UCSD-AML1 (cell line): ENCODE data around the gene PRSS58.

ENCODE experiments used
- DNase-seq: peaks from one replicate; lab custom pipeline; 2025; ENCODE audit not compliant: unreplicated experiment; lab: John Stamatoyannopoulos, UW

Gene PRSS58

GRCh38 chr7:142228537-142229104, 29.2 kb downstream of the PRSS58 start:
- no peak for DNase-seq
